GM19240 (cell line): ENCODE data around the gene ANKRD62.
"Not testable (repeated sequence)": the region's sequence is repeated elsewhere in the genome, so short reads cannot be mapped to it uniquely, and the experiment has no call there.

Source experiments
- DNase-seq: peaks from one replicate; pipeline ENCODE4 v3.0.0; 2011; ENCODE audit warnings: low spot score; ENCODE audit not compliant: insufficient read length

Gene ANKRD62

DNA sequence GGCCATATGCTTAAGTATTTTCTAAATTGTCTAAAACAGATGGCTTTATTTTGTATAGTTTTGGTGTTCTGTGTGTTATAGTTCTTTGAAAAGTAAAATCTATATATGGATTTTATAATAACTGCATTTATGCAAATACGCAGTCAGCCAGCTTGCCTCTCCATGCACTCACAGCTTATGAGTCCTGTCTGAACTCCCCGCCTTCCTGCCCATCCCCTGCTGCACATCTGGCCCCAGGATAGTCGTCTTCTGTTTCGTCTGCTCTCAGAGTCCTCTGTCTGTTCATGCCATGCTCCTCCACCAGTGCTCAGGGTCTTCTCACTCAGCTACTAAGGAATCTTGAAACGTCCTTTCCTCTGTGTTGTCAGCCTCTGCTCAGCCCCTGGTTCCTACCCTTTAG is 28.2 kb upstream of the ANKRD62 start:
- DNase-seq: no peak

DNA sequence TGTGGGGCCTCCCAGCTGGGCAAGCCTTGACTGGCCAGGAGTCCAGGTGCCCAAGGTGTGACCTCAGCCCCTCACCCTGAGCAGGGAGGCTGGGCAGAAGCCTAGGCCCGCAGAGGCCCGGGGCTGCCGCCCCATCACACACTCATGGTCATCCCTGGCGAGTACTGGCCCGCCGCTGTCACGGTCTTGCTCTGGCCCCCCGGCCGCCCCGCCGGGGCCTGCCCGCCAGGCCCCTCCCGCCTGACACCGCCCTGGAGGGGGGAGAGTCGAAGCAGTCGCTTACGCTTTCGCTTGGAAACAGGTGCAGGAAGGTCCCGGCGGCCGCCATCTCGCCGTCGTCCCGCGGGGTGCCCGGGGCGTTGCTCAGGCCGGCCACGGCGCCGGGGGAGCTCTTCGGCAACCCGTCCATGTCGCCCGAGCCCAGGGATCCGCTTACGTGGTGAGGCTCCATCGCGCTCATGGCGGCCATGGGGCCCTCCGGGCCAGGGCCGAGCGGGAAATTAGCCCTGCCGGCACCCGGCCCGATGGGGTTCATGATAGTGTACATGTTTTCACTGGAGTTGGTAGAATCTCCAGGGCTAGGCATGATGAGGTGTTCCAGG is 26.6 kb upstream of the ANKRD62 start:
- no peak for DNase-seq

- DNase-seq: no peak
Observed at GRCh38 chr18:12067671-12068070, 26.0 kb upstream of the ANKRD62 start.

GRCh38 chr18:12068316-12068949 is 25.2 kb upstream of the ANKRD62 start:
- DNase-seq: not testable (repeated sequence)

GRCh38 chr18:12068950-12069320 is 24.7 kb upstream of the ANKRD62 start:
- DNase-seq: no peak

- DNase-seq: not testable (repeated sequence)
Observed at GRCh38 chr18:12071066-12071465, 22.6 kb upstream of the ANKRD62 start.

- DNase-seq: no peak
Observed at GRCh38 chr18:12072996-12073395, 20.6 kb upstream of the ANKRD62 start.

- DNase-seq: no peak
Observed at GRCh38 chr18:12074736-12075135, 18.9 kb upstream of the ANKRD62 start.

- no peak for DNase-seq
Observed at GRCh38 chr18:12076424-12077140, 17.1 kb upstream of the ANKRD62 start.

DNA sequence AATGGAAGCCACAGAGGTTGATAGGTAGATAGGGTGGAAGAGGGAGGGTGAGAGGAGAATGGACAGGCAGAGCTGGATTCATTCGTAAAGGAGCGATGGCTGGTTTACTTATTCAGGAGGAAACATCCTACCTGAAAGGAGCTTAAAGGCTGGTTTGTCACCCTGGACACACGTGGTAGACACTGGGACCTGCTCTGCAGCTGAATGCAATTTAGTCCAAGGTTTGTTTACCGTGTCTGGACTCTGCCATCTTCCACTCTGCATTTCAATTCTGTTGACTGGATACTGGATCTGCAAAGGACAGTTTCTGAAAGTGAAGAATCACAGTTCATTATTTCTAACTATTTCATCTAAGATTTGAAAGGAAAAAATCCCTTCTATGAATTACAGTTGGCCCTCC is 15.6 kb upstream of the ANKRD62 start:
- DNase-seq: not testable (repeated sequence)

GRCh38 chr18:12079491-12080237 is 14.0 kb upstream of the ANKRD62 start:
- no peak for DNase-seq

GRCh38 chr18:12085136-12085535 is 8.5 kb upstream of the ANKRD62 start:
- no peak for DNase-seq

GRCh38 chr18:12085786-12086185 is 7.9 kb upstream of the ANKRD62 start:
- DNase-seq: no peak

GRCh38 chr18:12086249-12086648 is 7.4 kb upstream of the ANKRD62 start:
- no peak for DNase-seq

DNA sequence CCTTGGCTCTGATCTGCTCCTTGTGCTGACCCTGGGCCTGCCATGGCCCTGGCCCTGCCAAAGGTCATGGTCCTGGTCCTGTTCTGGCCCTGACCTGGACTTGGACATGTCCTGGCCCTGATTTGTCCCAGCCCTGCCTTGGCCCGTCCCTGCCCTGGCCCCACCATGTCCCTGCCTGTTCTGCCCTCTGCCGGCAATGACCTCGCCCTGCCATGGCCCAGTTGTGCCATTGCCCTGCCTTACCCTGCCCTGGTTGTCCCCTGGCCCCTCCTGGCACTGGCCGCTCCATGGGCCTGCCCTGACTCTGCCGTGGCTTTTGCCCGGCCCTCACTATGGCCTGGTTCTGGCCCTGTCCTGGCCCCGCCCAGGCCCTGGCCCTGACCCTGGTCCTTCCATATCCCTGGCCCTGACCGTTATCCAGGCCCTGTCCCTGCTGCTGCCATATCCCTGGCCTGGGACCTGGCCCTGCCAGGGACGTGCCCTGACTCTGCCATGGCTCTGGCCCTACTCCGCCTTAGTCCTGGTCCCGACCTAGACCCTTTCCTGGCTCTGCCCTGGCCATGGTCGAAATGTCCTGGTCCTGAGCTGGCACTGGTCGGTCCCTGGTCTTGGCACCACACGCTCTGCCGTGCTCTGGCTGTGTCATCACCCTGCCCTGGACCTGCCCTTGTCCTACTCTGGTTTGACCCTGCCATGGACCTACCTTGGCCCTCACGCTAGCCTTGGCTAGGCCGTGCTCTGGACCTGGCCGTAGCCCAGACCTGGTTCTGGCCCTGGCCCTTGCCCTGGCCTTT is 6.8 kb upstream of the ANKRD62 start:
- no peak for DNase-seq

DNA sequence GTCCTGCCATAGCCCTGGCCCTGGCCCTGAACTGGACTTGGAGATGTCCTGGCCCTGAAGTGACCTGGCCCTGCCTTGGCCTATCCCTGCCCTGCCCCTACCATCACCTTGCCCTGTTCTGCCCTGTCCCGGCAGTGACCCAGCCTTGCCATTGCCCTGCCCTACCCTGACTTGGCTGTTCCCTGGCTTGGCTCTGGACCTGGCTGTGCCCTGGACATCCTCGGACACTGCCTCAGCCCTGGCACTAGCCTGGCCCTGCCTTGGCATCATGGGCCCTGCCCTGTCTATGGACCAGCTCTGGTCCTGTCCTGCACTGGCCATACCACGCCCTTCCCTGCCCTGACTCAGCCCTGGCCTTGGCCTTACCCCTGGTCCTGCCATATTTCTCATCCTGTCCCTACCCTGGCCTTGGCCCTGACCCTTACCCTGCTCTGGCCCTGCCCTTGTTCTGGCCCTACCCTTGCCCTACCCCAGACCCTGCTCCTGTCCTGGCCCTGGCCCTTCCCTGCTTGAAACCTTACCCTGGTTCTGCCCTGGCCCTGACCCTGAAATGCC is 6.1 kb upstream of the ANKRD62 start:
- DNase-seq: no peak

GRCh38 chr18:12088096-12088495 is 5.5 kb upstream of the ANKRD62 start:
- DNase-seq: no peak

DNA sequence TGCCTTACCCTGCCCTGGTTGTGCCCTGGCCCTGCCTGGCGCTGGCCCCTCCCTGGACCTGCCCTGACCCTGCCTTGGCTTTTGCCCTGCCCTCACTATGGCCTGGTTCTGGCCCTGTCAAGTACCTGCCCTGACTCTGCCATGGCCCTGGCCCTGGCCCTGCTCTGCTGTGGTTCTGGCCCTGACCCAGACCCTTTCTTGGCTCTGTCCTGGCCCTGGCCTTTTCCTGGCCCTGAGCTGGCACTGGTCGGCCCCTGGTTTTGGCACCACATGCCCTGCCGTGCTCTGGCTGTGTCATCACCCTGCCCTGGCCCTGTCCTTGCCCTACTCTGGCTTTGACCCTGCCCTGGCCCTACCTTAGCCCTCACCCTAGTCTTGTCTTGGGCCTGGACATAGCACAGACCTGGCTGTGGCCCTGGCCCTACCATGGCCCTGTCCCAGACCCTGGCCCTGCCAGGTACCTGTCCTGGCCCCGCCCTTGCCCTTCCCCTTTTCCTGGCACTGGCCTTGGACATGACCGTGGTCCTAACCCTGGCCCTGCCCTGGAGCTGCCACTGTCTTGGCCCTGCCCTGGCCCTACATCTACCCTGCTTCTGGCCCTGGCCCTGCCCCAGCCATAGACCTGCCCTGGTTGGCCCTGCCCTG is 4.8 kb upstream of the ANKRD62 start:
- no peak for DNase-seq

DNA sequence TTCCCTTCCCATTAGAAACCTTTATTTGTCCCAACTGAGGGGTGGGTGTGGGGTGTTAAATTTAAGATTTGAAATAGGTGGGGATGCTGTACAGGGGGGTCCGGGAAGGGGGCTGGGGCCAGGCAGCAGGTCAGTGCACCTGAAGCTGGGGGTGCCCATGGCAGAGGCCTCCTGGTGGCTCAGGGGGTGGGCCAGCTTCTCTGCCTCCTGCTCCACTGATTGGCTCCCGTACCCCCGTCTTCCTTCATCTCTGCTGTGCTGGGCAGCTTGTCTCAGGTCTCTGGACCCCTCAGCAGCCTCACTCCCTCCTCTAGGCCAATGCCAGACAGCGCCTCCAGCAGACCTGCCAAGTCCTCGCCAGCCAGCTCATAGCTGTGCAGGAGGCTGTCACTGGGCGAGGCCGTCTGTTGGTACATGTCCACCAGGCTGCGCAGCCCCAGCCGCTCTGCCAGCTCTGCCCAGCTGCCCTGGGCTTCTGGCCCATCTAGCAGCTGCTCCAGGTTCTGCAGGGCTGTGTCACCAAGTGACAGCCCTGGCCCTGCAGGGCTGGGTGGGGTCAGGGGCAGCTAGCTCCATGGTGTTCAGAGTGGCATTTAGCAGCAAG is 2.0 kb upstream of the ANKRD62 start:
- no peak for DNase-seq
